GM19043 (cell line): ENCODE data around the gene EPS15.
A peak's percentile ranks its signal among the peaks of the same experiment; 100 is the strongest.
"Not testable (repeated sequence)": the region's sequence is repeated elsewhere in the genome, so short reads cannot be mapped to it uniquely, and the experiment has no call there.

Experiments
- ATAC-seq: cut with Tn5 transposase; IDR thresholded peaks from one replicate; pipeline ENCODE4 v1.9.1; 2021; ENCODE audit warnings: low read depth; ENCODE audit not compliant: unreplicated experiment

EPS15 gene

DNA sequence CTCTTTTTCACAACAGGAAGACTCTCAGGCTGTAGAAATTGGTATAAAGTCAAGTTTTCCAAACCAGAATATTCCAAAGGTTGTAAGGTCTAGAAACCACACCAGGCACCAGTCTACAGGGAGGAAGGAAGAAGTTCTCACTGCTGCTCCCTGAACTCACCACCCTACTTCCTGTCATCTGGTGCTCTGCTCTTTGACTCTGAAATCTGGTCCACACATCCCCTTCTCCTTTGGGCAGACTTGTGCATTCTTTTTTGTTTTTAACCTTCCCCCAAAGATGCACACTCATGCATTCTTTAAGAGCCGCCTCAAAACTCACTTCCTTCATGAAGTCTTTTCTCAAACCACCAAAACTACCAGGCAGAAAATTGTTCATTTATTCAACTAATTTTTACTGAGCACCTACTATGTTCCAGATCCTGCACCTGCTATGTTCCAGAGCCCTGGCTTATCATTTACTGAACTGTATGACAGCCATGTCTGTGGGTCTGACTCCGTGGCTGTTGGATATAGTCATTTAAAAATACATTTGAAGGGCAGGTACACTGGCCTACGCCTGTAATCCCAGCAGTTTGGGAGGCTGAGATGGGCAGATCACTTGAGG is 30.1 kb upstream of the EPS15 start:
- no peak for ATAC-seq

DNA sequence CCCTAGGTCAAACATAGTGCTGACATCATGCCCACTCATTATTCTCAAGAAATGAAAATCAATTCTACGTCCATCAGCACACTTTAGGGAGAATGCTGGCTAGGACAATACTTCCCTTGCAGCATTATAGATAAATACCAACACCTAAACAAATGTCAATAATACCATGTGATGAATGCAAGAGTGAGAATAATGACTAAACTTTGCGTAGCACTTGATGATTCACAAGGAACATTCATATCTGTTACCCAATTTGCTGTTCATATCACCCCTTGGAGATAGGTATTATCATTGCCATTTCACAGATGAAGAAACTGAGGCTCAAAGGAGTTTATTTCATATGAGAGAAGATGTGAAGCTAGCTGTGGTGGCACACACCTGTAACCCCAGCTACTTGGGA is 24.8 kb upstream of the EPS15 start:
- no peak for ATAC-seq

DNA sequence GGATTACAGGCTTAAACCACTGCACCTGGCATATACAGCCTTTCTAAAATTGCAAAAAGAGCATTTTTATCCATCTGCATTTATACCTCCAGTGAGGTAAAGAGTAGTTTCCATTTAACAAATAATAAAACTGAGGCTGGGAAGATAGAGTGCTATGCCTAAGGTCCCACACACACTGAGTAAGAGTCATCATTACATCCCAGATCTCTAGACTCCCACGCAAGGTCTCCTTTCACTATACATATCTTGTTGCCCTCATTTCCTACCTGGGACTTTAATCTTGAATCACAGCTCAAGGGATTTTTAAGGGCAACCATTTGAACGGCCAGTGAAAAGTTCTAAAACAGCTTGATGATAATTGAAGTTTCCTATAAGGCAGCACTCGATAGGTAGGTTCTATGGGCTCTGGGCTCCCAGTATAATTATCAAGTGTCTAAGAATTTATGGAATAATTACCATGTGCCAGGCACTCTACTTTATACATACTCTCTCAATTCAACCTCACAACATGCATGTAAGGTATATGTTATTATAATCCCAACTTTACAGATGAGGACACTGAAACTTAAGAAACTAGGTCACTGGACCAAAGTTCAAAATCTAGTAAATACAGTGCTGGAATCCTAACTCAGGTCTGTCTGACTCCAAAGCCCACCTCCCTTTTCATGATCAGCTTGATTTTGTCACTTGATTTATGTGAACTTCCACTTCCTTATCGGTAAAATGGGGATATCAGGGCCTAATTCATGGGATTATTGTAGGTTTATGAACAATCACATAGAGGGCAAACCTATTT is 23.3 kb upstream of the EPS15 start:
- no peak for ATAC-seq

DNA sequence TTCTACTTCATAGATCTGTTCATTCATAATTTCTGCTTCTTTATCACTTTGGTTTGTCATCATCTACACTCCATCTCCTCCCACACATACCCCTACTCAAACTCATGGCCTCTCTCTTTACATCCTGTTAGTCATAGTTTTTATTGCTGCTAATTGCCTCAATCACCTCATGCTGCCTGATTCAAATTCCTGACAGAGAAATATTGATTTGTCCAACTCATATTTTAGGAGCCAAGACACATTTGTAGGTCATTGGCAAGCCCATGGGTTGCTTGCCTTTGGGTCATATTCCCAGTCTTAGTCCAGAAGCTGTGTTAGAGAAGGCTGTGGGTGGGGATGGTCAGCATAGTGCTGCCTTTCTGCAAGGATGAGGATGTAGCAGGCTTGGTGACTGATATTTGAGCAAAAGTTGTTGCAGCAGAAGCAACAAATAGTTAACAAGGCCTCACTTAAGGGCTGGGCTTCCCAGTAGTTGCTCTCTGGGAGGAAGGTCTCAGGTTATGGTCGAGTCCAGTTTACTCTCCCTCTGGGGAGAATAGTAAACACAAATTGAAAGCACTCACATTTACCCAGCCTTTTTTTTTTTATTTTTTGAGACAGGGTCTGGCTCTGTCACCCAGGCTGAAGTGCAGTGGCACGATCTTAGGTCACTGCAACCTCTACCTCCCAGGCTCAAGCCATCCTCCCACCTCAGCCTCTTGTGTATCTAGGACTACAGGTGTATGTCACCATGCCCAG is 22.4 kb upstream of the EPS15 start:
- no peak for ATAC-seq

DNA sequence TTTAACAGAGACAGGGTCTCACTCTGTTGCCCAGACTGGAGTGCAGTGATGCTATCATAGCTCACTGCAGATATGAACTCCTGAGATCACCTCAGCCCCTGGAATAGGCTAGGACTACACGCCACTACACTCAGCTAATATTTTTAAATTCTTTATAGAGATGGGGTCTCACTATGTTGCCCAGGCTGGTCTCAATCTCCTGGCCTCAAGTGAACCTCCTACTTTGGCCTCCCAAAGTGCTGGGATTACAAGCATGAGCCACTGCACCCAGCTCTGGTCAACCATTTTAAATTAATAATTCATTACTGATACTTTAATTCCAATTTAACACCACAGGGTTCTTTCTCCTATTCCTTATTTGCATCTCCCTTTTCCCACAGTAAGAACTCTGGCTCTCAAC is 18.5 kb upstream of the EPS15 start:
- ATAC-seq = no peak

DNA sequence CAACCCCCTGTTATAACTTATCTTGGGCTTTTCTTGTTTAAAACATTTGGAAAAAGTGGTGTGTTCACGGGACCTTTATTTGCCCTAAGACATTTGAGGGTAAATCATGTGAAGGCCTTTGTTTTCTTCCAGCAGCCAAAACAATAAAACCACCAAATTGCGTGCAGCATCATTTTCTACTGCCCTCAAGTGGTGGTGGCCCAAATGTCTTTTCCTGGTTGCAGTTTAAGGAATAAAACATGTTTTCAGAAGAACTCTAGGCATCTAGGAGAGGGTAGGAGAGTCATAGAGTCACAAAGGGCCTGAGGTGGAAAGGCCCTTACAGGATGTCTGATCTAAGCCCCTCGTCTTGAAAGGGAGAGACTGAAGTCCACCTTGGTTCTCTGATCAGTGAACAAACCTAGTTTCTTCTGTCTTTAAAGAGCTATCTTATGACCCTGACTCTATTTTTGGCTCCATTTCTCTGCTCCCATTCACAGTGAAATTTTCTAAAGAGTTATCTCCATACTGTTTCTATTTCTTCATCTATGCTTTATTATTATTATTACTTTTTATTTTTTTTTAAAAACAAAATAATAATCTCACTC is 16.0 kb upstream of the EPS15 start:
- ATAC-seq = no peak

DNA sequence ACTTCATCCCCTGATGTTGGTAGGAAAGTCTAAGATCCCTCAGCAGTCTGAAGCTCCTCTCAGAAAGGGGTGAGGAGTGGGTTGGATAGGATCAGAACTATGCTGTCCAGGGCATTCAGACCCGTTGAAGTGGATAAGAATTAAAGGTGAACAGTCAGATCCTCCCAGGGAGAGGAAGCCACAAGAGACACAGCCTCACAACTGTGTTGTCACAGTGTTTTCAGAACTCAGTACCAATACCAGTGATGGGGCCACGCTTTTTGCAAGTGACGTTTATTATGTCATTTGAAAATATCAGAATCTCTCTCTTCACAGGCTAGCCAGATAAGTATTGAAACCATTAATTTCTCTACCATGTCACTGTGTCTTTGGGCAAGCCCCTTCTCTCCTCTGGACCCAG is 15.4 kb upstream of the EPS15 start:
- ATAC-seq = no peak

DNA sequence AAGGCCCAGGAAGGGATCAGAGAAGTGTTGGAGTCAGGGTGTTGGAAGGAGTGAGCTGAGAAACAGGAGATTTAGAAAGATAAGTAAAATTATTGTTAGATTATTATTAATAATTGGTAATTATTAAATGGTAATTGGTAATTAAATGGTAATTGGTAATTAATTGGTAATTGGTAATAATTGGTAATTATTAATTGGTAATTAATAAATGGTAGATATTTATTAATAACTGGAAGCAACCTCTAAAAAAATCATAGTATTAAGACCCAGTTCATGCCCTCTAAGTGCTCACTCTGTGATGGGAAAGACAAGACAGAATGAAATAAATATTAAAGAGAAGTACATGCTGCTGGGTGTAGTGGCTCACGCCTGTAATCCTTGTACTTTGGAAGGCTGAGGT is 13.8 kb upstream of the EPS15 start:
- ATAC-seq = no peak

DNA sequence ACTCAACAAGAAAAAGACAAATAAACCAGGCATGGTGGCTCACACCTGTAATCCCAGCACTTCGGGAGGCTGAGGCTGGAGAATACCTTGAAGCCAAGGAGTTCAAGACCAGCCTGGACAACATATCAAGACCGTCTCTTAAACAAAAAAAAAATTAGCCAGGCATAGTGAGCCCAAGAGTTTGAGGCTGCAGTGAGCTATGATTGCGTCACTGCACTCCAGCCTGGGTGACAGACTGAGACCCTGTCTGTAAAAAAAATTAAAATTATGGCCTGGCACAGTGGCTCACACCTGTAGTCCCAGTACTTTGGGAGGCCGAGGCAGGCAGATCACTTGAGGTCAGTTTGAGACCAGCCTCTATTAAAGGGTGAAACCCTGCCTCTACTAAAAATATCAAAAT is 11.4 kb upstream of the EPS15 start:
- not testable (repeated sequence) for ATAC-seq

DNA sequence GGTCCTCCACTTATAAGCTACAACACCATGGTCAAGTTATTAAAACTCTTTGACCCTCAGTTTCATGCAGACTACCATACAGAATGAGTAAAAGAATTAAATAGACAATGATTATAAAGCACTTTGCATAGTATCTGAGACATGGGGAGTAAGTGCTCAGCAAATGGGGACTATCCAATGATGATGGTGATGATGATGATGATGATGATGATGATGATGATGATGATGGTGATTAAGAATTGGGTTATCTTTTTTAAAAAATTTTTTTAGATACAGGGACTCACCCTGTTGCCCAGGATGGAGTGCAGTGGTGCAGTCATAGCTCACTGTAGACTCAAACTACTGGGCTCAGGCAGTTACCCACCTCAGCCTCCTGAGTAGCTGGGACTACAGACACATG is 8.1 kb upstream of the EPS15 start:
- ATAC-seq = no peak

DNA sequence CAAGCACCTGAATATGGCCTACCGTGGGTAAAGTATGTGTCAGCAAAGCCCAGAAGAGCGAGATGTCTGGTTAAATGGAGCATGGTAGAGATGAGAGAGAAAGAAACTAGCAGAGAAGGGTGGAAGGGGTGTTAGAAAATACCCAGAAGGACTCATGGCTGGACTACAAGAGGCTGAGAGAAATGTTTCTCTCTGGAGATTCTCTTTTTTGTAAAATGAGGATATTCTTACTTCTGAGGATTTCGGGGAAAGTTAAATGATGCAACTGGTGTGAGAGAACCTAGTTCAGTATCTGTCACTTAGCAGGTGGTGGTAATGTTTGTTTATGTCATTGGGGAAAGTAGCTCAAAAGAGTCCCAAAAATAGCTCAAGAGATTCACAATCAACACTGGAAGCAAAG is 7.2 kb upstream of the EPS15 start:
- ATAC-seq = peak; percentile 63

DNA sequence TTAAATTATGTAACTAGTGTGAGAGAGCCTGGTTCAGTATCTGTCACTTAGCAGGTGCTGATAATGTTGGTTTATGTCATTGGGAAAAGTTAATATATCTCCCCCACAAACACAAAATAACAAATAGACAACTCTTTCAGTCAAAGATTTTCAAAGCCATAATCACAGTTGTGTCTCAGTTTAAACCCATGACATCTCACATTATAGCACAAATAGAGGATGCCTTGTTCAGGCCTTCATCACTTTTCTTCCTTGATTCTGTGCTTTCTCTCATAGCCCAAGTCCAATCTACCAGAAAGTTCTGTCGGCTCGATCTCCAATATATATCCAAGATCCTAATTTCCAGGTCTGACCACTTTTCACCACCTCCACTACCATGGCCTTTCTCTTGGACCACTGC is 6.2 kb upstream of the EPS15 start:
- no peak for ATAC-seq

DNA sequence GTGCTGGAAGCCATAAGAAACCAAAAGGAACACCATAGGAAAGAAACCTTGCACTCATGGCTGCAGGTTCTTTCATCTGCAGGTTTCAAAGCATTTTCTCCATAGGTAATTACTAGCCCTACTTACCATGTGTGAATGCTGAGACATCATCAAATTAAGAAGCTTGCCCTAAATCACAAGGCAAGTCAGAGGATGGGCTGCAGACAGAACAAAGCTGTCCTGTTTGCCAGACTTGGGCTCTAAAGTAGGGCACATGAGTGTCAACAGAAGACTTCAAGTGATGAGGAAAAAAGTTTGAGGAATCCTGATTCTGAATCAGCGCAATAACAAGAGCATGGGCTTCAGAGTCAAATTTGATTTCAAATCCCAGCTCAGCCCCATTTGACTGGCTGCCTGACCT is 5.8 kb upstream of the EPS15 start:
- no peak for ATAC-seq

DNA sequence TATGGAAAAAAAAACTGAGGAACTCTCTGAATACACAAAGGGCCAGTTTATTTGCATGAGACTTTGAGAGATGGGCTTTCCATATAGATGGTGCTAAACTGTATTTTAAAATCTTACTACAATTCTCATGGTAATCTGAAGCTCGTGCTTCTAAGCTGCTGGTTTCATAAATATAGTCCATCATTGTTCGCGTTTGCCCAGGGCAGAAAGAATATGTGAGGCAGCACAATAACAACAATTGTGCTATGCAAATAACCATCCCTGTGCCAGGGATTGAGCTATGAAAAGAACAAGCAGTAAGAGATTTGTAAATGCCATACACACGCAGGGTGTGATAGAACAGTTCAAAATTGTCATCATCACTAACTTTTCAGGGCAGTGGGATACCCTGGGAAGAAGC is 4.9 kb upstream of the EPS15 start:
- no peak for ATAC-seq

DNA sequence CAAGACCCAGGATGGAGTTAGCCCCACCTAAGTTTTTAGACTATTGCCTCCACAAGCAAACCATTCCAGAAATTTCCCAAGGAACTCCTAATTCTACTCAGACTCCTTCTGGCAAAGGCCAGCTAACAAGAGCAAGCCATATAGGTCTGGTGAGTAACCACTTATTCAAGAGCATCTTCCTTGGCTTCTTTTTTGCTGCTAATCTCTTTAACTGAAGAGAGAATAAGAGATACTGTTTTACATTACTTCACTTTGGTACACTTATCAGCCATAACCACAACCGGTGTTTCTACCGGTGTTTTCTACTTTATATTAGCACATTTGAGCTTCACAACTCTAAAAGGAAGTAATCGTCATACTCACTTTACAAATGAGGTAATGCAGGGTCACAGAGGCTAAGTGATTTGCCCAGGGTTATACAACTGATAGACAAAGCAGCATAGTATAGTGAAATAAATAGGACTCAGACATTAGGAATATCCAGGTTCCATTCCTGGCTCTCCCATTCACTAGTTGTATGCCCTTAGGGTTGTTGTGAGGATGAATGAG is 1.7 kb upstream of the EPS15 start:
- no peak for ATAC-seq

DNA sequence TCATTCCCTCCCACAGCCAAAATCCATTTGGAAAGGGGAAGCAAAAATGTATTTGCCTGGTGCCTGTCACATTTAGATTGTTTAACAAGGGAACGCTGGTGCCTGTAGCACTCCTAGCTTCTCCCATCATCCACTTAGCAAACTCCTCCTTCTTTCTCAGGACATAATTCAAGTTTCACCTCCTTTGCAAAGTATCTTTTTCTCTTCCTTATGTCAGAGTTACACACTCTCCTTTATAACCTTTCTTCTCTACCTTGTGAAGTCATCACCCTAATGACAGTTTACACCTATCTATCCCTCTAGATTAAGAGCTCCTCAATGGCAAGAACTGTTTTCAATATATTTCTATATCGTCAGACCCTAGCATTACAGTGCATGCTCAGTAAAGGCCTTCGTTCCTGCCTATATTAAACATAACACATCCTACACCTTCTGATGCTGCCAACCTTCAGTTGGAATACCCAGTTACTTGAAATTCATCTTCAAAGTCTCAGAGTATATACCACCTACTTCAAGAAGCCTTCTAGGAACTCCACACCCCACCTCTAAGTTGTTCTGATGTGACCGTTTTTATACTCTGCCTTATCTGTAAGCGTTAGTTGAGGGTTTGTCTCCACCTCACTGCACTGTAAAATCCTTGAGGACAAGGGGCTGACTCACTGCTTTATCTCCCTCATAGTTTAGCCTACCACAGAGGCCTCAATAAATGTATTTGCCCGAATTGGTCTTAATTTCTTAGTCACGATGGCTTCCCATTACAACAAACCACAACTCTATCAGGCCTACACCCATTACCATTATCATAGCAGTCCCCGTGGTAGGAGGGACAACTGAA is 1.0 kb upstream of the EPS15 start:
- ATAC-seq = no peak

DNA sequence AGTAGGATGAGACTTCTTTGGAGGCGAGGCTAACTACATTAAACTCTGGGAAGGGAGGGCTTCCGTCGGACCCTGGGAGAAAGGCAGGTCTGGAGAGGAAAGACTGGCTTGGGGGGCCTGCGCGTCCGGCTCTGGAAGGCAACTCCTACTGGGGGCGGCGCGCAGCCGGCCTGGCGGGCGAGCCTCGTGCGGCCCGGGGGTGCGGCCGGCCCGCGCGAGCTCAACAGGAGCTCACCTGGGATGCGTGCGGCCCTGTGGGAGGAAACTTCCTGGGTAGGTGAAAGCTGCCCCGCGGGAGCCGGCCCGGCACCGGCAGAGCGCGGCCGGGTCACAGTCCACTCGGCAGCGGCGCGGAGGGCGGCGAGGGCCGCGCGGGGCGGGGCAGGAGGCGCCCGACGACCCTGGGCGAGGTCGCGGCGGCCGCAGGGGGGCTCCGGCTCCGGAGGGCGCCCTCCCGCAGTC is 449 bp downstream of the EPS15 start:
- peak; percentile 31 for ATAC-seq

DNA sequence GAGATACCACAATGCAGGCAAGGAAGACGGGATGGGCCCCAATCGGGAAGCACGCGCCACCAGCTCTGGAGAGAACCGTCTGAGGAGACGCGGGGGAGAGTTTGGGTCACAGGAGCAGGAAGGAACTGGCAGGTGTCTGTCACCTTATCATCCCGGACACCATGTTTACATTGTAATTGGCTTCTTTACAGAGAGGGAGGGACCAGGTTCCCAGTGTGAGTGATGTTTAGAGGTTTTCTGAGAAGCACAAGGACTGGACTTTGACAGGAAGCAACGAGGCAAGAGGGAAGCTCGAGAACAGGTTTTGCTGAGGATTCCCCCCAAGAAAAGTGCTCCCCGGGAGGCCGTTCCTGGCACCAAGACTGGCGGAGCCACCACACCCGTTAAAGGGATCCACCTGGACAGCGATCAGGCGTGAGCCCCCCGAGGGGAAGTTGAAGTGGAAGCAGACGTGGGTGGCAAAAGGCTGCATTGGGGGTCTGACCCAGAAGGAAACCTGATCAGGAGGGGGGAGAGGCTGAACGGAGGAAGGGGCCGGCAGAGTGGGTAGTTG is 957 bp downstream of the EPS15 start:
- peak; percentile 47 for ATAC-seq

DNA sequence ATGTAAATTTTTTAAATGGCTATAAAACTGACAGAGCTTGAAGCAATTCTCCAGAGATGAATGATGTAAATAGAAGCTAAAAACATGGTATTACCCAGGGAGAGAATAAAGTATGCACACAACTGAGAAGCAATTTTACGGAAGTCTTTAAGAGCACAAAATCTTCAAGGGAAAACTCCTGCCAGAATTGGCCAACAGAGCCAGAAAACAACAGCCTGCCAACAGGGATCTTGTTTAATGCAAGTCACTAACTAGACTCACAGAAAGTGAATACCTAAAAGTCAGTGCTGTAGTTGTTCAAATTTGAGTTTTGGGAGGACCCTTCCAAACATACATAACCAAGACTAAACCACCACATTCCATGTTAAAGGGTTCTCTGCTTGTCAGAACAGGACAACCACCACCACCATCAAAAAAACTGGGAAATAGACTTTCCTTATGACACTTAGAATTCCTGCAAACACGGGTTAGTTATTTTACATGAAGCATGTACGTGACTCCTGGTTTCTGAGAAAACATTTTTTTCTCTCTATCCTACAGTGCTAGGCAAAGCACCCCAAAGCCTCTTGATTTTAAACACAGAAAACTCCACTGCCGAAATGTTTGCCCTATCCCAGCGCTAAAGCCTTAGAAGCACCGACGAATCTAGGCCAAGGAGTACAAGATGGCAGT is 1.6 kb downstream of the EPS15 start:
- no peak for ATAC-seq
